GM18499 (cell line): ENCODE measurements around the gene SLC24A5.

Experiments
- ATAC-seq: cut with Tn5 transposase; IDR thresholded peaks from one replicate; pipeline ENCODE4 v1.9.1; 2021; ENCODE audit warnings: moderate number of reproducible peaks; ENCODE audit not compliant: insufficient read depth, unreplicated experiment

Gene SLC24A5

GRCh38 chr15:48182749-48183148 lies 62.0 kb downstream of the SLC24A5 start:
- no peak for ATAC-seq

- no peak for ATAC-seq
Observed at GRCh38 chr15:48185529-48185928, 64.7 kb downstream of the SLC24A5 start.

DNA sequence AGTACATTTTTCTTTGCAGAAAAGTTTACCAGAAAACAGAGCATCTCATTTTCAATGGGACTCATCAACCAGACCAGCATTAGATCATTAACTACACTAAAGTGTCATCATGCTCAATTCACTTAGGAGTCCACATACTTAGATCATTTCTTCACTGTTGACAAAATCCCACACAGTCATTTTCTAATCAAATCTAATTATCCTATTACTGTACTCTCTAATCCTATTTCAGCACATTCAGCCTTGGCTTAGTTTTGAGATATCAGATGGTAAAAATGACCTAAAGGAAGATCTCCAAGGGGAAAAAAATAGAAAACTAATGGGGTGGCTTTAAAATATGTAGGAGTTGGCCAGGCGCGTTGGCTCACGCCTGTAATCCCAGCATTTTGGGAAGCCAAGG lies 65.5 kb downstream of the SLC24A5 start:
- ATAC-seq: no peak

DNA sequence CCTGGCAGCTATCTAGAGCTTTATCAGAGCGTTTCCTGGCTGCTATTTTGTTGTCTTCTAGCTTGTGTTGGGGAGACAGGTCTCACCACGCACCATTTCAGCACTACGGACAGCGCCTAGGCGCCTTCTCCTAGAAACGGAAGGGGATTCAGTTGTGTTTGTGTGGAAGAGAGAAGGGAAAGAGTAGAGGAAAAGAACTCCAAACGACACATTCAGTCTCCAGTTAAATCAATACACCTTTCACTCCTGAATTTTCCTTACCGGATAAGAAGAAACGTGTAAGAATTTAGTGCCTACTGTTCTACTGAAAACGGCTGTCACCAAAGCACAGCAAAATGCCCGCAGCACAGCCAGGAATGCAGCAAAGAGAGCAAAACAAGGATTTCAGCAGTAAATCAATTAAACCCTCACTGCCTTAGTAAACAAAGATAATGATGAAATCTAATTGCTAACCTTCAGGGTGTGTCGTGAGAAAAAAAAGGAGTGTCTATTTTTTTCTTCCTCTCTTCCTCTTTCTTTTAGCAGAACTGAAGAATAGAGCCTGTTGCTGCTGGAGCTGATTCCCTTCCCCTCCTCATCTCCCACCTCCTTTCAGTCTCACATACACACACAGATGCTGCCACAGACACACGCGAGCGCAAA lies 70.3 kb downstream of the SLC24A5 start:
- no peak for ATAC-seq

- no peak for ATAC-seq
Observed at GRCh38 chr15:48191574-48192225, 70.9 kb downstream of the SLC24A5 start, which contains the start of gene CTXN2. Gene CTXN2, plus strand, starts transcription at chr15:48191665. Its CDS starts 9,636 bp downstream, at chr15:48201301.
